DOHH2 (cell line): ENCODE measurements around the gene FARS2.

ENCODE experiments used
- H3F3A ChIP-seq: fragments of 200-600 bp; sonication (generic), shearing (Covaris generic); 2 replicates; pipeline ENCODE4 v1.6.0; 2016; ENCODE audit warnings: antibody characterized with exemption, mild to moderate bottlenecking; ENCODE audit not compliant: control insufficient read depth, insufficient read depth
- H3K27ac ChIP-seq: fragments of 200-600 bp; sonication (generic); 2 replicates; pipeline ENCODE4 v1.5.1; 2014; ENCODE audit warnings: low read depth, mild to moderate bottlenecking, low read length, moderate library complexity
- H3K27me3 ChIP-seq: fragments of 200-600 bp; sonication (generic); 2 replicates; pipeline ENCODE4 v1.6.1; 2014; ENCODE audit warnings: mild to moderate bottlenecking, low read length, mixed read lengths; ENCODE audit not compliant: control insufficient read depth
- H3K36me3 ChIP-seq: fragments of 200-600 bp; sonication (generic); 2 replicates; pipeline ENCODE4 v1.6.1; 2014; ENCODE audit warnings: mild to moderate bottlenecking, low read length, moderate library complexity, mixed read lengths; ENCODE audit not compliant: control insufficient read depth
- H3K4me1 ChIP-seq: fragments of 200-600 bp; sonication (generic); 2 replicates; pipeline ENCODE4 v1.6.1; 2014; ENCODE audit warnings: mild to moderate bottlenecking, low read length, mixed read lengths; ENCODE audit not compliant: control insufficient read depth
- H3K4me2 ChIP-seq: fragments of 200-600 bp; sonication (generic); 2 replicates; pipeline ENCODE4 v1.6.0; 2014; ENCODE audit warnings: mild to moderate bottlenecking, low read length, moderate library complexity
- H3K4me3 ChIP-seq: fragments of 200-600 bp; sonication (generic); 2 replicates; pipeline ENCODE4 v1.5.1; 2014; ENCODE audit warnings: mild to moderate bottlenecking, low read length, mixed read lengths
- H3K79me2 ChIP-seq: fragments of 200-600 bp; sonication (generic); 2 replicates; pipeline ENCODE4 v1.6.1; 2014; ENCODE audit warnings: mild to moderate bottlenecking, low read length, mixed read lengths; ENCODE audit not compliant: control insufficient read depth
- H3K9me2 ChIP-seq: fragments of 200-600 bp; sonication (generic); replicated peaks from 2 replicates; pipeline ENCODE4 v1.6.1; 2014; ENCODE audit warnings: mild to moderate bottlenecking, low read length, mixed read lengths; ENCODE audit not compliant: control insufficient read depth
- H3K9me3 ChIP-seq: fragments of 200-600 bp; sonication (generic); 2 replicates; pipeline ENCODE4 v1.6.1; 2014; ENCODE audit warnings: antibody characterized with exemption, low read length, mixed read lengths; ENCODE audit not compliant: control insufficient read depth, insufficient read depth
- H4K20me1 ChIP-seq: fragments of 200-600 bp; sonication (generic); 2 replicates; pipeline ENCODE4 v1.6.0; 2014; ENCODE audit warnings: low read depth, mild to moderate bottlenecking, antibody characterized with exemption, low read length, moderate library complexity; ENCODE audit not compliant: control insufficient read depth, insufficient read depth
- EZH2phosphoT487 ChIP-seq: fragments of 200-600 bp; sonication (generic); IDR thresholded peaks from 2 replicates; pipeline ENCODE4 v1.6.1; 2017; ENCODE audit warnings: borderline replicate concordance, mild to moderate bottlenecking, antibody characterized with exemption, low read length, moderate library complexity, mixed read lengths
- TF ChIP-seq, protein P1 (sequence below): fragments of 200-600 bp; sonication (generic); IDR thresholded peaks from one replicate; pipeline ENCODE4 v1.5.1; 2014; ENCODE audit warnings: antibody characterized with exemption, mild to moderate bottlenecking, low read depth, low read length; ENCODE audit not compliant: poor library complexity, severe bottlenecking

FARS2 gene

DNA sequence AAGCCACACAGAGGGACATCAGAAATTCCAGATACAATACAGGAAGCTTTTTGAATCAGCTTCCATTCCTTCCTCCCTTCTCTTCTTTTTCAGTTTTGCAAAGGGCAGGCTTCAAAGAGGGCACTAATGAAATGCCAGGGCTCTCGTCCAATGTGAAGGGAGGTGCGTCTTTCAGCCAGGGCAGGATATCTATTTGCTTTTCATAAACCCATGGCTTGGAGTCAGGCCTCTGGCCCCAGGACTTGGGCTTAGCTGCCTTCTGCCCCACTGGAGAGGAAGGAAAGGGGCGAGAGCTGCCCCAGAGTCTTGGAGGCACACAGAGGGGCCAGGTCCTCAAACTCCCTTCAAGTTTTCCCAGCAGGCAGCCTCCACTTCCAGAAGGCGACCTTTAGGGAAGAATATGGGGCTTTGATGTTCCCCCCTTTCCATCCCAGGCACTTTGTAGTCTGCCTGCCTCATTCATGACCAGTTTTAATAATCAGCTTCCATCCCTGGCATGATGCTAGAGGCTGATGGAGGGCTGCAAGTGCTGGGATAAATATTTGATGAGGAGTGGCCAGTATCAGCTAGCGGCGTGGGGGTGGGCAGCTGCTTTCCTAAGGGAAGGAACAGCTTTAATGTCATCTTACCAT is 510.6 kb downstream of the FARS2 start:
- H3F3A ChIP-seq: peaks cover 5% of the 10 kb centered on the region; the same call in 1 of the 2 replicates
- H3K4me3 ChIP-seq: no peak overlapping the region
- TF ChIP-seq, protein P1, sequence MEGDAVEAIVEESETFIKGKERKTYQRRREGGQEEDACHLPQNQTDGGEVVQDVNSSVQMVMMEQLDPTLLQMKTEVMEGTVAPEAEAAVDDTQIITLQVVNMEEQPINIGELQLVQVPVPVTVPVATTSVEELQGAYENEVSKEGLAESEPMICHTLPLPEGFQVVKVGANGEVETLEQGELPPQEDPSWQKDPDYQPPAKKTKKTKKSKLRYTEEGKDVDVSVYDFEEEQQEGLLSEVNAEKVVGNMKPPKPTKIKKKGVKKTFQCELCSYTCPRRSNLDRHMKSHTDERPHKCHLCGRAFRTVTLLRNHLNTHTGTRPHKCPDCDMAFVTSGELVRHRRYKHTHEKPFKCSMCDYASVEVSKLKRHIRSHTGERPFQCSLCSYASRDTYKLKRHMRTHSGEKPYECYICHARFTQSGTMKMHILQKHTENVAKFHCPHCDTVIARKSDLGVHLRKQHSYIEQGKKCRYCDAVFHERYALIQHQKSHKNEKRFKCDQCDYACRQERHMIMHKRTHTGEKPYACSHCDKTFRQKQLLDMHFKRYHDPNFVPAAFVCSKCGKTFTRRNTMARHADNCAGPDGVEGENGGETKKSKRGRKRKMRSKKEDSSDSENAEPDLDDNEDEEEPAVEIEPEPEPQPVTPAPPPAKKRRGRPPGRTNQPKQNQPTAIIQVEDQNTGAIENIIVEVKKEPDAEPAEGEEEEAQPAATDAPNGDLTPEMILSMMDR: no peak
- no peak for TF ChIP-seq EZH2phosphoT487
- H3K36me3 ChIP-seq: no peaks in the 10 kb centered on the region
- H3K4me1 ChIP-seq: peaks cover 22% of the 10 kb centered on the region
- no peaks in the 10 kb centered on the region for H3K79me2 ChIP-seq
- H3K4me2 ChIP-seq: no peak overlapping the region
- no peaks in the 10 kb centered on the region for H3K9me2 ChIP-seq
- no peak overlapping the region for H3K27ac ChIP-seq
- no peaks in the 10 kb centered on the region for H3K27me3 ChIP-seq
- H4K20me1 ChIP-seq: no peaks in the 10 kb centered on the region
- H3K9me3 ChIP-seq: peaks cover 3% of the 10 kb centered on the region; the same call in 1 of the 2 replicates

DNA sequence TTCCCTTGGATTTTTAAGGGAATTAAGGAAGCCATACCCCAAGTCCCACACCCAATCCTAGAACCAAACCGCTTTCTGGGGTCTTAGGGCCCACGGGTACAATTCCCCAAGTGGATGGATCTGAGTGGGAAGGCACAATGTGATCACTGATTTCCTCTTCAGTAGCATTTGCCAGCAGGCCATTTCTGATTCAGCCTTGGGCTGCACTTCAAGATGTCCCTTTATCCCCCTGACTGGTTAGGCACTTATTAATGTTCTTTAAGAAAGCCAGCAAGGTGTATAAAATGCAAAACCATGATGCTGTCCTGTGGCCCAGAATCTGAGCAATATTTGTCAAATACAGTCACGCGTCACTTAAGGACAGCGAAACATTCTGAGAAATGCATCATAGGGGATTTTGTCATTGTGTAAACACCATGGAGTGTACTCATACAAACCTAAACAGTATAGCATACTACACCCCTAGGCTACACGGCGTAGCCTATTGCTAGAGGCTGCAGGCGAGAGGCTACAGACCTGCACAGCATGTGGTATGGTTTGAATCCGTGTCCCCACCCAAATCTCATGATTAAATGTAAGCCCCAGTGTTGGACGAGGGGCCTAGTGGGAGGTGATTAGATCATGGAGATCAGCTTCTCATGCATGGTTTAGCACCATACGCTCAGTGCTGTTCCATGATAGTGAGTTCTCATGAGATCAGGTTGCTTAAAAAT is 511.3 kb downstream of the FARS2 start:
- no peaks in the 10 kb centered on the region for H4K20me1 ChIP-seq

DNA sequence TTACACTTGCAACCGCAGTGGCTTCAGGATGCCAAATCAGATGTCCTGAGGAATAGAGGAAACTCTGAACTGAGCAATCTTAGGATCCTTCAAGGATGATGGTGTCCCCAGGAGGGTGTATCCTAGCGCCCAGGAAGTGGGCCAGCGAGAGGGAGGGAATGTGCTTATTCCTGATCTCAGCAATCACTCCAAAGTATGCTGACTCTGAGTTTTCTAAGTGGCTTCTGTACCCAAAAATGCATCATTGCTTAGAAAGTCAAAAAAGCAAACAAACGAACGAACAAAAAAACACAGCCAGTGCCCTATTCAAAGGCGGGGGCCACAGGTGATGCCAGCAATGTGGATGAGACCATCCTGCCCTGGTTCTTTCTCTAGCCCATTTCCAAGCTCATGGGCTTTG is 514.8 kb downstream of the FARS2 start:
- TF ChIP-seq, protein P1: no peak
- no peak for TF ChIP-seq EZH2phosphoT487

More for the DNA sequence above, 511.3 kb downstream of the FARS2 start:
- no peaks in the 10 kb centered on the region for H3K9me2 ChIP-seq
- peaks cover 3% of the 10 kb centered on the region; the same call in 1 of the 2 replicates for H3K9me3 ChIP-seq
- H3K4me3 ChIP-seq: no peak overlapping the region
- no peaks in the 10 kb centered on the region for H3K79me2 ChIP-seq
- no peak overlapping the region for H3K4me2 ChIP-seq
- TF ChIP-seq EZH2phosphoT487: no peak
- TF ChIP-seq, protein P1: no peak
- peaks cover 10% of the 10 kb centered on the region for H3F3A ChIP-seq
- H3K27me3 ChIP-seq: no peaks in the 10 kb centered on the region
- no peak overlapping the region for H3K27ac ChIP-seq
- peaks cover 29% of the 10 kb centered on the region for H3K4me1 ChIP-seq
- no peaks in the 10 kb centered on the region for H3K36me3 ChIP-seq

More for the DNA sequence above, 514.8 kb downstream of the FARS2 start:
- Histone ChIP-seq H3F3A (peaks cover 16% of the 10 kb centered on the region), H3K9me2 (no peaks in the 10 kb centered on the region), H3K4me2 (peak overlapping the region; percentile 88), H3K79me2 (no peaks in the 10 kb centered on the region), H3K9me3 (no peaks in the 10 kb centered on the region), H3K27ac (peak overlapping the region; percentile 90), H4K20me1 (no peaks in the 10 kb centered on the region), H3K36me3 (no peaks in the 10 kb centered on the region), H3K4me1 (peaks cover 40% of the 10 kb centered on the region), H3K27me3 (no peaks in the 10 kb centered on the region), H3K4me3 (peak overlapping the region; percentile 60)
